Kidney epithelial cell (primary cell): ENCODE results near the gene KMT5C. TPM values are rescaled to one million over a fixed set of nuclear protein-coding genes. Genes with fewer than 3 reads are reported as not detected.
A peak's percentile ranks its signal among the peaks of the same experiment; 100 is the strongest.

Experiments
- DNase-seq: peaks from one replicate; pipeline ENCODE4 v3.0.0-alpha.2; 2010; ENCODE audit warnings: low read depth
- H3K27me3 ChIP-seq: 2 replicates; pipeline ENCODE4 v1.6.0; 2011; ENCODE audit warnings: low read length; ENCODE audit not compliant: control insufficient read depth, insufficient read depth
- H3K36me3 ChIP-seq: 2 replicates; pipeline ENCODE4 v1.5.1; 2011; ENCODE audit warnings: low read length; ENCODE audit not compliant: control insufficient read depth, insufficient read depth
- H3K4me3 ChIP-seq: 2 replicates; pipeline ENCODE4 v1.5.1; 2011; ENCODE audit warnings: low read depth, mild to moderate bottlenecking, control low read depth, low read length
- total RNA-seq: library from RNA; depleted of rRNA; stranded (reverse); fragments of >200 nt; gene quantifications from 2 replicates; pipeline ENCODE4 v1.2.3, GENCODE V29; 2015
- TF ChIP-seq, protein P1 (sequence below): IDR thresholded peaks from 2 replicates; pipeline ENCODE4 v1.5.1; 2011; ENCODE audit warnings: mild to moderate bottlenecking, moderate library complexity, low read length, control low read depth, inconsistent platforms; ENCODE audit not compliant: insufficient read depth, poor library complexity, severe bottlenecking

KMT5C gene
- total RNA-seq, 1 donor from 2014 or later, result 11.9 TPM

DNA sequence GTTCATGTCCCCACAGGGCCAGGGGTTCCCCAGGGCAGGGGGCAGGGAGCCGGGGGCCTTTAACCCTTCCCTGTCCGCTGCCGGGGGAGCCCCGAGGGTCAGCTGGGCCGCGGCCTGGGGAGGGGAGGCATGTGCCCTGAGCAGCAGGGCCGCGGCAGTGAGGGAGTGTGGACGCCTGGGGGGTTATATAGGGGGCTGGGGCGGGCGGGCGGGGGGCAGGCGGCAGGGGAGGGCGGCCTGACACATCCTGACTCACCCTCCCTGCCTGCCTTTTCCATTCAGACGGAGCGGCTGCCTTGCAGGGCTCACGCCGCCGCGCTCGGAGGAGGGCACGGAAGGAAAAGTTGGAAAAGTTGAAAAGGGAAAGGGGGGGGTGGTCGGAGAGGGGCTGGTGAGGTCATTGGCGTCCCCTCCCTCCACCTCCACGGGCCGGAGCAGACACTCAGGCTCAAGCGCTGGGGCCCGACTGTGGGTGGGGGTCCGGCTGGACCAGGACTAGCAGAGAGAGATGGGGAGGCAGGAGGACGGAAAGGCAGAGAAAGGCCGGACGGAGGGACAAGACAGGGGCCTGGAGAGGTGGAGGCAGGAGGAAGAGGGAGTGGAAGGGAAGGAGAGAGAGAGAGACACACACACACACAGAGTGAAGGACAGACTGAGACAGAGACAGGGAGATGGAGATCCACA is 30.8 kb downstream of the KMT5C start, which contains the start of gene IL11:
TSS of gene IL11 (minus strand) at position 159 of the 684 bp plus-strand sequence. CDS start at position 6, 153 bp downstream.
- no peaks in the 10 kb centered on the region for H3K27me3 ChIP-seq
- peak within 1 kb of the TSS; percentile 67 for H3K4me3 ChIP-seq
- no peak for DNase-seq
- TF ChIP-seq, protein P1, sequence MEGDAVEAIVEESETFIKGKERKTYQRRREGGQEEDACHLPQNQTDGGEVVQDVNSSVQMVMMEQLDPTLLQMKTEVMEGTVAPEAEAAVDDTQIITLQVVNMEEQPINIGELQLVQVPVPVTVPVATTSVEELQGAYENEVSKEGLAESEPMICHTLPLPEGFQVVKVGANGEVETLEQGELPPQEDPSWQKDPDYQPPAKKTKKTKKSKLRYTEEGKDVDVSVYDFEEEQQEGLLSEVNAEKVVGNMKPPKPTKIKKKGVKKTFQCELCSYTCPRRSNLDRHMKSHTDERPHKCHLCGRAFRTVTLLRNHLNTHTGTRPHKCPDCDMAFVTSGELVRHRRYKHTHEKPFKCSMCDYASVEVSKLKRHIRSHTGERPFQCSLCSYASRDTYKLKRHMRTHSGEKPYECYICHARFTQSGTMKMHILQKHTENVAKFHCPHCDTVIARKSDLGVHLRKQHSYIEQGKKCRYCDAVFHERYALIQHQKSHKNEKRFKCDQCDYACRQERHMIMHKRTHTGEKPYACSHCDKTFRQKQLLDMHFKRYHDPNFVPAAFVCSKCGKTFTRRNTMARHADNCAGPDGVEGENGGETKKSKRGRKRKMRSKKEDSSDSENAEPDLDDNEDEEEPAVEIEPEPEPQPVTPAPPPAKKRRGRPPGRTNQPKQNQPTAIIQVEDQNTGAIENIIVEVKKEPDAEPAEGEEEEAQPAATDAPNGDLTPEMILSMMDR, result no peak
- no peaks in the 10 kb centered on the region for H3K36me3 ChIP-seq

DNA sequence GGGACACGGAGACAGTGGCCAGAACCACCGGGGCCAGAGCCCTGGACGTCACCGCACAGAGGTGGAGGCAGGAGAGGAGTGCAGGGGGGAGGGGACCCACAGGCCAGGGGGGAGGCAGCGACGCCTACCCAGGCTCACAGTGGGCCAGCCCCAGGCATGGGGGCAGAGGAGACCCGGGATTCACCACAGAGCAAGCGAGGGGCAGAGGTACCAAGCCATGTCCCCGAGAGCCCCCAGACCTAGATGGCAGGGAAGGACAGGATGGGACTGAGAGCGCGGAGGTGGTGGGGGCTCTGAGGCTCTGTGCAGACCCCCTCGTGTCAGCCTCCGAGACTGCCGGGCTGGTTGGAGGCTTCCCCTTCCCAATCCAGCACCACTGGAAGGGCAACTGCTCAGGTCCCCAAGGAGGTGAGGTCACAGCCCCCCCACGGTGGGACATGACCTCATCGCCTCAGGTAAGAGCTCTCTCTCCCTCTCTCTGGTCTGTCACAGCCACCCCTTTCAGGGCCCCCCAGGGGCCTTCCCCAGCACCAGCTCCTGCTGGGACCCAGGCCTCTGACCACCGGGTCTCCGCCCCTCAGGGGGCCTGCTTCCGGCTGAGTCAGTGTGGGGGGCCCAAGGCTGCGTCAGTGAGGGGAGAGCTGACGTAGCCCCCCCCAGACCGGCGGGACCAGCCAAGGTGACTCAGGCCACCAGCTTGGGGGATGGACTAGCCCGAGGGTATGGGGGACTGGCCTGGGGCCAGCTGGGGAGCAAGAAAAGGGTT is 32.8 kb downstream of the KMT5C start:
- Histone ChIP-seq H3K36me3 (no peaks in the 10 kb centered on the region), H3K27me3 (peaks cover 2% of the 10 kb centered on the region), H3K4me3 (no peak overlapping the region)
- TF ChIP-seq, protein P1, result no peak
- no peak for DNase-seq

- Histone ChIP-seq H3K4me3 (no peak overlapping the region), H3K36me3 (no peaks in the 10 kb centered on the region), H3K27me3 (peaks cover 7% of the 10 kb centered on the region)
- DNase-seq, result no peak
- TF ChIP-seq, protein P1, result no peak
Observed at GRCh38 chr19:55373306-55373992, 33.8 kb downstream of the KMT5C start.

DNA sequence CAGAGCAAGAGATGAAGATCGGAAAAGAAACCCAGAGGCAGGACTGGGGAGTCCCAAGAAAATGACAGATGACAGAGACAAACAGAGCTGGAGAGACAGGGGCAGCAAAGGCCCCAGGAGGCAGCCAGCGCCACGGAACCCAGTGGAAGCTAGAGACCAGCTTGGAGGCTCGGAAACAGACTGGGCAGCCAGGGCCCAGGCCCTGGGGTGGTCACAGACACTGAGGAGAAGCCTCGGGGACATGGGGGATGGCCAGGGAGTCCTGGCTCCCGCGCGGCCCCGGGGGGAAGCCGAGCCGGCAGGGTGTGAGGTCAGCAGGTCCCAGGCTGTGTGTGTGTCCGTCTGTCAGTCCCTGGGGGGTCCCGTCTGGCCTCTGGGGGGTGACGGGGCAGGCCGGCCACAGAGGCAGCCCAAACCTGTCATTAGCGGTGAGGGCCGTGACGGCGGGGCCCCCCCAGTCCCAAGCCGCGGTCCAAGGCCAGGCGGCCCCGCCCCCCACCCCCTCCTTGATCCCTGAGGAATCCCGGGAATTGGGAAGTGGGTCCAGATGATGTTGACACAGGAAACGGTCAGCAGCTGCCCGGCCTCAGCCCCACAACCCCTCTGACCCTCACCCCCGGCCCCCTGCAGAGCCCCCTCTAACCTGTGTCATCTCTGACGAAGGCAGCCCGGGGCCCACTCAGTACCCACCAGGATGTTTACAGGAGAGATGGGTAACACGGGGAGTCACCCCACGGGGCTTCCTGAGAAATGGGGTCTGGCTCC is 34.5 kb downstream of the KMT5C start:
- Histone ChIP-seq H3K4me3 (no peak overlapping the region), H3K36me3 (no peaks in the 10 kb centered on the region), H3K27me3 (peaks cover 7% of the 10 kb centered on the region)
- TF ChIP-seq, protein P1, result no peak
- DNase-seq, result no peak

GRCh38 chr19:55376241-55376933 is 36.7 kb downstream of the KMT5C start, which contains the start of gene TMEM190:
Gene TMEM190 (plus strand): TSS chr19:55376826. CDS start chr19:55376854, 28 bp downstream.
- no peak for DNase-seq
- H3K36me3 ChIP-seq, result no peaks in the 10 kb centered on the region
- H3K27me3 ChIP-seq, result peaks cover 7% of the 10 kb centered on the region
- TF ChIP-seq, protein P1, result no peak
- no peak within 1 kb of the TSS for H3K4me3 ChIP-seq
